Effector memory CD8-positive, alpha-beta T cell (primary cell): ENCODE results near the gene SMAD7.
"Not testable (repeated sequence)": the region's sequence is repeated elsewhere in the genome, so short reads cannot be mapped to it uniquely, and the experiment has no call there.

Experiments
- ATAC-seq: fragments of 150-1000 bp; cut with Tn5 transposase; replicated peaks from 2 replicates; pipeline ENCODE4 v1.10.0; 2021; ENCODE audit warnings: mild to moderate bottlenecking, moderate library complexity
- DNase-seq, 3 experiments: peaks; one replicate each; pipeline ENCODE4 v3.0.0; 2021
- H3K27ac Mint-ChIP-seq, 2 donors: one replicate each; pipeline ENCODE4 v1.8.0; 2022; ENCODE audit warnings: mild to moderate bottlenecking in 2 of 2, mixed read lengths in 2 of 2, moderate library complexity in 2 of 2
- H3K27me3 Mint-ChIP-seq, 2 donors: one replicate each; pipeline ENCODE4 v1.8.0; 2022; ENCODE audit warnings: mixed read lengths in 2 of 2
- H3K36me3 Mint-ChIP-seq: one replicate; pipeline ENCODE4 v1.8.0; 2022; ENCODE audit warnings: mild to moderate bottlenecking, moderate library complexity, mixed read lengths; ENCODE audit not compliant: insufficient read depth
- H3K4me1 Mint-ChIP-seq, 2 donors: one replicate each; pipeline ENCODE4 v1.8.0; 2022; ENCODE audit warnings: low read depth in 2 of 2, mixed read lengths in 2 of 2
- H3K4me3 Mint-ChIP-seq, 2 donors: one replicate each; pipeline ENCODE4 v1.8.0; 2022; ENCODE audit warnings: mild to moderate bottlenecking in 2 of 2, mixed read lengths in 2 of 2, moderate library complexity in 2 of 2
- H3K9me3 Mint-ChIP-seq, 2 donors: one replicate each; pipeline ENCODE4 v1.8.0; 2022; ENCODE audit warnings: mixed read lengths in 2 of 2

SMAD7 gene

DNA sequence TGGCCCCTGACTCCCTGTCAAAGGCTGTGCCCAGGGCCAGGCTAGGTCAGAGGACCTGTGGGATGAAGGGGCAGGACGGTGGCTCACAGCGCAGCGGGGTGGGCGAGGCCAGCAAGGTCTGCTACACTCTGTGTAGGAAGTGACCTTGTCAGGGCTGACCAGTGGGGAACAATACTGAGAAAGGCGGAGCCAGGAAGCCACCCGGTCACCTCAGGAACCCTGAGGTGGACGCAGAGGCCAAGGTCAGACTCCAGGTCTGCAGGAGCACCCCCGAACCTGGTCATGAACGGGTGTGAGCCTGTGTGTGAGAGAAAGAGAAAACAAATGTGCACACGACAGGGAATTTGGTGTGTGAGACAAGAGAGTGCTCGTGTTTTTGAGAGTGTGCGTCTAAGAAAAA lies 72.3 kb downstream of the SMAD7 start:
- DNase-seq: no peak
- no peak overlapping the region for H3K4me3 Mint-ChIP-seq
- H3K27ac Mint-ChIP-seq: peak overlapping the region in 1 of 2 donors; percentile 81
- peaks cover 18 to 19% of the 10 kb centered on the region in 2 donors for H3K4me1 Mint-ChIP-seq
- no peaks in the 10 kb centered on the region for H3K36me3 Mint-ChIP-seq
- no peak for ATAC-seq
- H3K27me3 Mint-ChIP-seq: no peaks in the 10 kb centered on the region
- no peaks in the 10 kb centered on the region for H3K9me3 Mint-ChIP-seq

- peak overlapping the region in 1 of 2 donors; percentile 81 for H3K27ac Mint-ChIP-seq
- H3K4me1 Mint-ChIP-seq: peaks cover 17 to 19% of the 10 kb centered on the region in 2 donors
- ATAC-seq (no peak), DNase-seq (no peak)
- H3K4me3 Mint-ChIP-seq: no peak overlapping the region
- no peaks in the 10 kb centered on the region for H3K36me3 Mint-ChIP-seq
- H3K9me3 Mint-ChIP-seq: no peaks in the 10 kb centered on the region
- no peaks in the 10 kb centered on the region for H3K27me3 Mint-ChIP-seq
Observed at GRCh38 chr18:48877941-48878340, 72.8 kb downstream of the SMAD7 start.

DNA sequence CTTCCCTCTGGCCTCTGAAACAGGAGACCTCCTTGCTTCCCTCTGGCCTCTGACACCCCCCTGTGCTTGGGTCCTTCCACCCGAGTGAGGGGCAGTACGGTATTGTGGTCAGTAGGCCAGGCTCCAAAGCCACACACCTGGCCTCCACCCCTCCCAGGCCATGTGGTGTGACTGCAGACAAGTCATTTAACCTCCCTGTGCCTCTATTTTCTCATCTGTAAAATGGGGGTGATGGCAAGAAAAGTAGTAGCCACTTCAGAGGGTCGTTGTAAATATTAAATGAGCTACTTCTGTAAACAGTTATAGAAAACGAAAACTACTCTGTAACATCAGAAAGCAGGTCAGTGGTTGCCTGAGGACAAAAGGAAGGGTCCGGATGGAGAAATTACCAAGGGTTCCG lies 74.2 kb downstream of the SMAD7 start:
- H3K9me3 Mint-ChIP-seq: no peaks in the 10 kb centered on the region
- no peak for ATAC-seq
- H3K4me3 Mint-ChIP-seq: no peak overlapping the region
- no peaks in the 10 kb centered on the region for H3K36me3 Mint-ChIP-seq
- no peaks in the 10 kb centered on the region for H3K27me3 Mint-ChIP-seq
- peak overlapping the region in 1 of 2 donors; percentile 20 for H3K27ac Mint-ChIP-seq
- no peak for DNase-seq
- peaks cover 15 to 25% of the 10 kb centered on the region in 2 donors for H3K4me1 Mint-ChIP-seq

DNA sequence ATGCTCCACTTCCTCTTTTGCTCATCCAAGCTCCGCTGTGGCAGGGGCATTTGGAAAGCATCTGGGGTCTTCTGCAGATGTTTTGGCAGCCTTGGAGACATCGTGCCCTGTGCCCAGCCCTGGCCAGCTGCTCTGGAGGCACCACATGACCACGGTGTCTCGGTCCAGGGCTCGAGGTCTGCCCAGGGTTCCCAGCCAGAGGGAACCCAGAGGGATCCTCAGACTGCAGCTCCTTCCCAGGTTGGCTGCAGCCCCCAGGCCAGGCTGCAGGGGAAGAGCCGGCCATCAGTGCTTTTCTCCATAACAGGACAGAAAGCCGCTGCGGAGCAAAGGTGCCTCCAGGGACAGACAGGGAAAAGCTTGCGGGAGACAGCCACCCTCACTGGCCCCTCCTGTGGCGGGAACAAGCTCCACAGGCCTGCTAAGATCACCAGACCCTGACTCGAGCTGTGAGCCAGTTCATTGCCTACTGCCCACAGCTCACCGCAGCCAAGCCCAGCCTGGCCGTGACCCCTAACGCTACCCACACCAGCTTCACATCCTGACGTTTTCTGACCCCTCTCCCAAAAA lies 74.7 kb downstream of the SMAD7 start:
- Mint-ChIP-seq H3K36me3 (no peaks in the 10 kb centered on the region), H3K4me3 (no peak overlapping the region), H3K27me3 (no peaks in the 10 kb centered on the region), H3K27ac (no peak overlapping the region), H3K4me1 (peaks cover 20 to 29% of the 10 kb centered on the region in 2 donors), H3K9me3 (no peaks in the 10 kb centered on the region)
- ATAC-seq: no peak
- DNase-seq: no peak

- H3K4me3 Mint-ChIP-seq: no peak overlapping the region
- ATAC-seq (no peak), DNase-seq (no peak)
- H3K27ac Mint-ChIP-seq: peak overlapping the region in 1 of 2 donors; percentile 69
- H3K9me3 Mint-ChIP-seq: no peaks in the 10 kb centered on the region
- H3K36me3 Mint-ChIP-seq: no peaks in the 10 kb centered on the region
- peaks cover 17 to 27% of the 10 kb centered on the region in 2 donors for H3K4me1 Mint-ChIP-seq
- H3K27me3 Mint-ChIP-seq: no peaks in the 10 kb centered on the region
Observed at GRCh38 chr18:48875314-48875941, 75.3 kb downstream of the SMAD7 start.

DNA sequence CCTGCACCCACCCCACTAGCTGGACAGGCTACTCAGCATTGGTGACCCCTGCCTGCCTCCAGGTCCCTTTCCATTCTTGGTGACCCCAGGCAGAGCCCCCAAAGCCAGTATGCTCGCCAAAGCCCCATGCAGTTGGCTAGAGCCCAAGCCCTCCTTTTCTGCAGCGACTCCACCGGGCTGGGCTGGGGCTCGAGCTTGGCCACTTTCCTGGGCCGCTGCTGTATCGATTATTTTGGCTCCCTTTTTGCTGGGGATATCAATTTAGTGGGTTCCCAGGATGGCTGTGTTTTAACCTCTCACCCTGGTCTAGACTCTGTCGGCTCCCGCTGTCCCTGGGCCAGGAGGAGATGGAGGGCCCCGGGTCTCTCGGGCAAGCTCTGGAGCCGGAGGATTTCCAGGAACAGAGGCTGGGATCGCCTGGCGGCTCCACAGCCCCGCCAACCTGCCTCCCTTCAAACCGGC lies 76.0 kb downstream of the SMAD7 start:
- H3K36me3 Mint-ChIP-seq: no peaks in the 10 kb centered on the region
- no peak overlapping the region for H3K4me3 Mint-ChIP-seq
- ATAC-seq (no peak), DNase-seq (no peak)
- peaks cover 13 to 26% of the 10 kb centered on the region in 2 donors for H3K4me1 Mint-ChIP-seq
- H3K27me3 Mint-ChIP-seq: no peaks in the 10 kb centered on the region
- no peaks in the 10 kb centered on the region for H3K9me3 Mint-ChIP-seq
- peak overlapping the region; percentile 69 to 92 for H3K27ac Mint-ChIP-seq

DNA sequence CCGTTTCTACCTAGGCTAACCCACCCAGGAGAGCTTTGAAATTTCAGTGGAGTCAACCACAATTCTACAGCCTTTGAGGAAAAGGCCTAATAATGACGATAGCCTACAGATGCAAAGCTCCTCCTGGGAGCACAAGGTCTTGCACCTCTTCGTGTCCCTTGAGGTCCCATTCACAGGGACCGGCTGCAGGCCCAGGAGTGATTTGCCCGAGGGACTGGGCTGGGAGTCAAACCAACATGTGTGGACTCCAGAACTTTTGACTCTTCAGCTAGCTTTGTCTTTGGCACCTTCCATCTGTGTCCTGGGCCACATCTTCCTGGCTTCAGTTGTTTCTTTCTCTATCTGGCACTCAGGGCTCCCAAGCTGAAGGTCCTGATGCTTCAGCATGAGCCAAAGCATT lies 76.5 kb downstream of the SMAD7 start:
- ATAC-seq: no peak
- Mint-ChIP-seq H3K4me1 (peaks cover 18 to 31% of the 10 kb centered on the region in 2 donors), H3K9me3 (no peaks in the 10 kb centered on the region), H3K4me3 (no peak overlapping the region), H3K27ac (peak overlapping the region; percentile 69 to 92), H3K27me3 (no peaks in the 10 kb centered on the region), H3K36me3 (no peaks in the 10 kb centered on the region)
- DNase-seq: no peak

DNA sequence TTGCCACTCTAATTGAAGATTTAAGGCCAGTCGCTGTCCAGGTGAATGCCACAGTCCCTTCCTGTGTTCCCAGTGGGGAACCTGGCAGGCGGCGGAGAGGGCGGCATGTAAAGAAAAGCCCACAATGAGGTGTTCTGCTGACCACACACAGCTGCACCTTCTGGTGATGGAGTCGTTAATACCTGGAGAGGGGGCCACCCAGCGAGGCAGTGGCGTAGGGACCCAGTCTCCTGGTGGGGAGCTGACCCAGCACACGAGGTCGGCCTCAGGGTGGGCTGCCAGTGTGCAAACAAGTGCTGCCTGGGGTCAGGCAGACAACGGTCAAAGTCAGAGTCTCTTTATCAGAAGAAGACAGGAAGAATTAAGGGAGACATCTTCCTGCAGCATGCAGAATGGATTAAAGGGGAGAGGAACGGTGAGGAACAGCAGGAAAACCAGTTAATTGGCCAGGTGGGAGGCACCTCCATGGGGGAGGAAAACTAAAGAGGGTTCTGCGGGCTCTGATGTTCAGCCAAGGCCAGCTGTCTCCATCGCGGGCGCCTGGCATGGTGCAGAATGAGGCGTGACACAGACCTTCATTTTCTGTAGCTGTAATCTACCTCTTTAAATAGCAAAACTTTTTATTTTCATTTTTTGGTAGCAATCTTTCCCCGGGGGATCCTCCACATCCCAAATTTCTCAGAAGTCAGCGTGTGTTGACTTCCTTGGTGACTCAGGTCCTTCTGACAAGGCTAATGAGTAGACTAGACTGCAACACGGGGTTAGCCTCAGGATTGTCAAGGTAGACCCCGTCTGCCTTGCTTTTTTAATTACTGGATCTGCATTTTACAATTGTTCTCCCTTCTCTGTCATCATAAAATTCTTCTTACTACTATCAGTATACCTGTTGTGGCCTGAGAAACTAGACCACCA lies 78.3 kb downstream of the SMAD7 start:
- Mint-ChIP-seq H3K9me3 (no peaks in the 10 kb centered on the region), H3K36me3 (peaks cover 6% of the 10 kb centered on the region), H3K4me3 (no peak overlapping the region), H3K4me1 (peaks cover 32 to 41% of the 10 kb centered on the region in 2 donors), H3K27ac (peak overlapping the region; percentile 65 to 92), H3K27me3 (no peaks in the 10 kb centered on the region)
- ATAC-seq: no peak
- DNase-seq: no peak

GRCh38 chr18:48871391-48872166 lies 79.2 kb downstream of the SMAD7 start:
- peaks cover 32 to 45% of the 10 kb centered on the region in 2 donors for H3K4me1 Mint-ChIP-seq
- DNase-seq (no peak), ATAC-seq (no peak)
- peak overlapping the region; percentile 65 to 92 for H3K27ac Mint-ChIP-seq
- H3K27me3 Mint-ChIP-seq: no peaks in the 10 kb centered on the region
- H3K4me3 Mint-ChIP-seq: no peak overlapping the region
- no peaks in the 10 kb centered on the region for H3K9me3 Mint-ChIP-seq
- peaks cover 6% of the 10 kb centered on the region for H3K36me3 Mint-ChIP-seq

DNA sequence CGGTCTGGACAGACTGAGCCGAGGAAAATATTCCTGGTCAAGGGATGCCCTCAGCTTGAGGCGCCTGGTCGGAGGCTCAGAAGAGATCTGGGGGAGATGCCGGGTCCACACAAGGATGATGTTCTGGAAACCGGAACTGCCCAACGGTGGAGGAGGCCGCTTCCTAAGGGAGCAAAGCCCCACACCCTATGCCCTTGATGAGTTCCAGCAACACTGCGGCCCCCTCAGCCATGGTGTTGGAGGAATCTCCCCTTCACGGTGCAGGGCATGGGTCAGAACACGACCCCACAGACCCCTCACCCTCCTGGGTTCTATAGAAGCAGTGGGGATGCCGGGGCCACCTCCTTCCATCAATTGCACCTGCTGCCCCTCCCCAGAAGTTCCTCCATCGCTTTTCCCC lies 79.8 kb downstream of the SMAD7 start:
- not testable (repeated sequence) for DNase-seq, H3K9me3 Mint-ChIP-seq, ATAC-seq, H3K27me3 Mint-ChIP-seq, H3K4me3 Mint-ChIP-seq, H3K36me3 Mint-ChIP-seq, H3K27ac Mint-ChIP-seq
- H3K4me1 Mint-ChIP-seq: peaks cover 32 to 43% of the 10 kb centered on the region in 2 donors
